ENCODE results near the gene MED19.

The MED19 gene

DNA sequence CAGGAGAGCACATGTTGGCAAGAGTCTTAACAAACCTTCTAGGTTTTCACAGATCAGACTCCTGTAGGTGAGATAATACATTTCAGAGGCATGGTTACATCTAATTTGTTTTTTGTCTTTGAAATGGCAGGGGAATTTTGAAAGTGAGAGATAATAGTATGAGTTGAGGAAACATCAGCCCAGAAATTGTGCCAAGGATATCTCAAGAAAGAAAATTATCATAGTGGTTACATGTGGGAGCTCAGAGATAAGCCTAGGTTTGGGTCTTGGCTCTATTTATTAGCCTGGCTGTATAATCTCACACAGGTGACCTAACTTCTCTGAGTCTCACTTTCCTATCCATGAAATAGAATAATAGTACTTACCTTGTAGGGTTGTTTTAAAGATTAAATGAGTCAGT, 39.2 kb upstream of the MED19 start:
- Histone ChIP-seq H3K4me3 (ENCODE audit: low read length in 2 of 2) (no peak overlapping the region), H3K4me1 (ENCODE audit: control insufficient read depth in 2 of 2, insufficient read depth in 1 of 2, low read depth in 1 of 2, low read length in 2 of 2) (no peaks in the 10 kb centered on the region), H3K4me2 (ENCODE audit: insufficient read depth, low read length, poor library complexity, severe bottlenecking) (no peak overlapping the region), H3K27me3 (ENCODE audit: control insufficient read depth in 3 of 3, insufficient read depth in 3 of 3, low read depth in 1 of 3, low read length in 3 of 3) (no peaks in the 10 kb centered on the region), H3K27ac (replicated peaks; ENCODE audit: low read length) (no peak overlapping the region), H2BK12ac (ENCODE audit: low read length) (no peak overlapping the region), H3K14ac (ENCODE audit: low read length) (no peak overlapping the region), H3K18ac (ENCODE audit: low read length) (no peak overlapping the region), H3K9me3 (replicated peaks in 1 of 2; ENCODE audit: control insufficient read depth in 2 of 2, insufficient read depth in 1 of 2, low read depth in 1 of 2, low read length in 2 of 2) (peaks cover 0 to 4% of the 10 kb centered on the region in 2 donors), H2AK5ac (ENCODE audit: low read depth, low read length) (no peak overlapping the region), H3K23ac (ENCODE audit: low read depth, low read length, poor library complexity) (no peak overlapping the region), H3K9ac (ENCODE audit: low read depth, low read length, poor library complexity) (no peak overlapping the region), H4K8ac (ENCODE audit: low read depth, low read length) (no peak overlapping the region), H3K36me3 (replicated peaks in 1 of 2; ENCODE audit: control insufficient read depth in 2 of 2, insufficient read depth in 2 of 2, low read length in 2 of 2) (peaks cover 1 to 28% of the 10 kb centered on the region in 2 donors), H3K4ac (ENCODE audit: low read length) (no peak overlapping the region), H2BK120ac (ENCODE audit: low read depth, low read length) (no peak overlapping the region), H4K91ac (ENCODE audit: low read depth, low read length, poor library complexity) (no peak overlapping the region), H3K79me1 (ENCODE audit: low read depth, low read length) (no peaks in the 10 kb centered on the region), H2BK5ac (ENCODE audit: low read length) (no peak overlapping the region), H2BK15ac (ENCODE audit: low read length) (no peak overlapping the region), H2AFZ (ENCODE audit: low read length) (no peak overlapping the region)
- DNase-seq (ENCODE audit: low spot score): no peak

DNA sequence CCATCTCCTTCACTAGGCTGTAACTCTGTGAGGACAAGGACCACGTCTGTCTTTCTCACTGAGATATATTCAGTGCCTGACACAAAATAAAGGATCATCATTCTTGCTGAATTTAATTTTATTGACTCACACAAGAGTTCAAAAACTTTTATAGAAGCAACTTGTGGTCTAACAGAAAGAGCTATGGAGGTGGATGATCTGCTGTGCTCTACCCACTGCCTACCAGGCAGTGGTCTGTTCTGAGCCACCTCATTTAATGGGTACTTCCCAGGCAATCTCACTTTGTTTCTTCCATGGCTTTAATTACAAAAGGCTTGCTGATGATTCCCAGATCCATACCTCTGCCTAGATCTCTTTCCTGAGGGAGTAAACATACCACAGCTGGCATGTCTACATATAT, 34.9 kb upstream of the MED19 start:
- Histone ChIP-seq H3K27ac (replicated peaks; ENCODE audit: low read length) (no peak overlapping the region), H3K9me3 (replicated peaks in 1 of 2; ENCODE audit: control insufficient read depth in 2 of 2, insufficient read depth in 1 of 2, low read depth in 1 of 2, low read length in 2 of 2) (no peaks in the 10 kb centered on the region), H3K4ac (ENCODE audit: low read length) (no peak overlapping the region), H3K18ac (ENCODE audit: low read length) (no peak overlapping the region), H2BK15ac (ENCODE audit: low read length) (no peak overlapping the region), H3K79me1 (ENCODE audit: low read depth, low read length) (peaks cover 2% of the 10 kb centered on the region), H3K14ac (ENCODE audit: low read length) (no peak overlapping the region), H3K23ac (ENCODE audit: low read depth, low read length, poor library complexity) (no peak overlapping the region), H2BK12ac (ENCODE audit: low read length) (no peak overlapping the region), H4K91ac (ENCODE audit: low read depth, low read length, poor library complexity) (no peak overlapping the region), H3K9ac (ENCODE audit: low read depth, low read length, poor library complexity) (no peak overlapping the region), H3K27me3 (ENCODE audit: control insufficient read depth in 3 of 3, insufficient read depth in 3 of 3, low read depth in 1 of 3, low read length in 3 of 3) (no peaks in the 10 kb centered on the region), H2BK5ac (ENCODE audit: low read length) (no peak overlapping the region), H2BK120ac (ENCODE audit: low read depth, low read length) (no peak overlapping the region), H3K4me1 (ENCODE audit: control insufficient read depth in 2 of 2, insufficient read depth in 1 of 2, low read depth in 1 of 2, low read length in 2 of 2) (peaks cover 2 to 7% of the 10 kb centered on the region in 2 donors), H2AFZ (ENCODE audit: low read length) (no peak overlapping the region), H3K4me3 (ENCODE audit: low read length in 2 of 2) (no peak overlapping the region), H3K4me2 (ENCODE audit: insufficient read depth, low read length, poor library complexity, severe bottlenecking) (no peak overlapping the region), H4K8ac (ENCODE audit: low read depth, low read length) (no peak overlapping the region), H3K36me3 (replicated peaks in 1 of 2; ENCODE audit: control insufficient read depth in 2 of 2, insufficient read depth in 2 of 2, low read length in 2 of 2) (peaks cover 25 to 68% of the 10 kb centered on the region in 2 donors), H2AK5ac (ENCODE audit: low read depth, low read length) (no peak overlapping the region)
- WGBS, 2 donors (ENCODE audit: extremely low coverage in 2 of 2, insufficient read length in 2 of 2, insufficient replicate concordance in 1 of 2): no CpG with 5 or more reads among the region's 1 CpG
- no peak for DNase-seq (ENCODE audit: low spot score)

DNA sequence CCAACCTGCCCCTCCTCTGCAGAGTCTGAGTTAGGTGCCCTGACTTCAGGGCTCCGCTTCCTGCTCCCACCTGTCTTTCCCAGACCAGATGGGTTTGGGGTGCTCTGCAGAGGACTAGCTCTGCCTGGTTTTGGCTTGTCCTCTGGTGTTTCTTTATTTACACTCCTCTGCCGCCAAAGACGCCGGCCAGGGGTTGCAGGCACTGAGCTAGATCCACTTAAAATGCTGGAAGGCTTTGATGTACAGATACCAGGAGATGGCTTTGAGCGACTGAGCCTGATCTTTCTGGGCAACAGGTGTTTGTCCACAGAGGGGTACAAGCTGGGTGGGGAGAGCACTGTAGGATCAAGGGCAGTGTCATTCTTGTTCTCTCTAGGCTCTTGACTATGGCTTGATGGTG, 33.2 kb upstream of the MED19 start:
- Histone ChIP-seq H2BK15ac (ENCODE audit: low read length) (no peak overlapping the region), H2BK120ac (ENCODE audit: low read depth, low read length) (no peak overlapping the region), H3K79me1 (ENCODE audit: low read depth, low read length) (peaks cover 2% of the 10 kb centered on the region), H3K9ac (ENCODE audit: low read depth, low read length, poor library complexity) (no peak overlapping the region), H3K23ac (ENCODE audit: low read depth, low read length, poor library complexity) (no peak overlapping the region), H4K91ac (ENCODE audit: low read depth, low read length, poor library complexity) (no peak overlapping the region), H2BK12ac (ENCODE audit: low read length) (no peak overlapping the region), H4K8ac (ENCODE audit: low read depth, low read length) (no peak overlapping the region), H3K4me3 (ENCODE audit: low read length in 2 of 2) (no peak overlapping the region), H2AFZ (ENCODE audit: low read length) (no peak overlapping the region), H3K4me2 (ENCODE audit: insufficient read depth, low read length, poor library complexity, severe bottlenecking) (no peak overlapping the region), H3K18ac (ENCODE audit: low read length) (no peak overlapping the region), H3K4ac (ENCODE audit: low read length) (no peak overlapping the region), H3K4me1 (ENCODE audit: control insufficient read depth in 2 of 2, insufficient read depth in 1 of 2, low read depth in 1 of 2, low read length in 2 of 2) (peaks cover 5 to 7% of the 10 kb centered on the region in 2 donors), H3K27me3 (ENCODE audit: control insufficient read depth in 3 of 3, insufficient read depth in 3 of 3, low read depth in 1 of 3, low read length in 3 of 3) (no peaks in the 10 kb centered on the region), H2BK5ac (ENCODE audit: low read length) (no peak overlapping the region), H3K36me3 (replicated peaks in 1 of 2; ENCODE audit: control insufficient read depth in 2 of 2, insufficient read depth in 2 of 2, low read length in 2 of 2) (peaks cover 23 to 71% of the 10 kb centered on the region in 2 donors), H2AK5ac (ENCODE audit: low read depth, low read length) (no peak overlapping the region), H3K14ac (ENCODE audit: low read length) (no peak overlapping the region), H3K9me3 (replicated peaks in 1 of 2; ENCODE audit: control insufficient read depth in 2 of 2, insufficient read depth in 1 of 2, low read depth in 1 of 2, low read length in 2 of 2) (no peaks in the 10 kb centered on the region), H3K27ac (replicated peaks; ENCODE audit: low read length) (no peak overlapping the region)
- no peak for DNase-seq (ENCODE audit: low spot score)
- WGBS, 2 donors (ENCODE audit: extremely low coverage in 2 of 2, insufficient read length in 2 of 2, insufficient replicate concordance in 1 of 2): no CpG with 5 or more reads among the region's 5 CpGs

DNA sequence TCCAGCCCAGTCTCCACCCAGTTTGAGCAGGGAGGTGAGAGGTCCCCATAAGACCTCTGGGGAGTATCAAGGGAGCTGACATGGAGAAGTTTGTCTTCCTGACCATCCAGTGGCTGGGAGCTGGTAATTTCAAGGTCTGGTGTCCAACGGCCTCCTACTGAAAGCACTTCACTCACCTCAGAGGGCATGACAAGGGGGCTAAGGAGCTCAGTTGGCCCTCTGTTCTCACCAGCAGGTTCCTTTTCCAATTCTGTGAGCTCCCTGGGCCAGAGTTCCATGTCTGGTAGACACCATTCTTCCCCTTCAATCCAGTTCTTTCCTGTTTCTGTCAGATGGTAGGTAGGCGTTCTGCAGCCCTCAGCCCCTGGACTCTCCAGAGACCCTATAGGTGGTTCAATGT, 32.3 kb upstream of the MED19 start:
- Histone ChIP-seq H3K4ac (ENCODE audit: low read length) (no peak overlapping the region), H2AFZ (ENCODE audit: low read length) (no peak overlapping the region), H4K8ac (ENCODE audit: low read depth, low read length) (no peak overlapping the region), H3K4me1 (ENCODE audit: control insufficient read depth in 2 of 2, insufficient read depth in 1 of 2, low read depth in 1 of 2, low read length in 2 of 2) (peaks cover 5 to 7% of the 10 kb centered on the region in 2 donors), H3K79me1 (ENCODE audit: low read depth, low read length) (peaks cover 2% of the 10 kb centered on the region), H3K23ac (ENCODE audit: low read depth, low read length, poor library complexity) (no peak overlapping the region), H2BK12ac (ENCODE audit: low read length) (no peak overlapping the region), H3K4me2 (ENCODE audit: insufficient read depth, low read length, poor library complexity, severe bottlenecking) (no peak overlapping the region), H2AK5ac (ENCODE audit: low read depth, low read length) (no peak overlapping the region), H3K27me3 (ENCODE audit: control insufficient read depth in 3 of 3, insufficient read depth in 3 of 3, low read depth in 1 of 3, low read length in 3 of 3) (no peaks in the 10 kb centered on the region), H3K18ac (ENCODE audit: low read length) (no peak overlapping the region), H3K27ac (replicated peaks; ENCODE audit: low read length) (no peak overlapping the region), H3K36me3 (replicated peaks in 1 of 2; ENCODE audit: control insufficient read depth in 2 of 2, insufficient read depth in 2 of 2, low read length in 2 of 2) (peaks cover 23 to 79% of the 10 kb centered on the region in 2 donors), H3K4me3 (ENCODE audit: low read length in 2 of 2) (no peak overlapping the region), H2BK120ac (ENCODE audit: low read depth, low read length) (no peak overlapping the region), H3K9ac (ENCODE audit: low read depth, low read length, poor library complexity) (no peak overlapping the region), H4K91ac (ENCODE audit: low read depth, low read length, poor library complexity) (no peak overlapping the region), H3K9me3 (replicated peaks in 1 of 2; ENCODE audit: control insufficient read depth in 2 of 2, insufficient read depth in 1 of 2, low read depth in 1 of 2, low read length in 2 of 2) (no peaks in the 10 kb centered on the region), H3K14ac (ENCODE audit: low read length) (no peak overlapping the region), H2BK15ac (ENCODE audit: low read length) (no peak overlapping the region), H2BK5ac (ENCODE audit: low read length) (no peak overlapping the region)
- no peak for DNase-seq (ENCODE audit: low spot score)
- WGBS, 2 donors (ENCODE audit: extremely low coverage in 2 of 2, insufficient read length in 2 of 2, insufficient replicate concordance in 1 of 2): no CpG with 5 or more reads among the region's 2 CpGs
